Measurements from ENCODE around the gene SLC13A4. TPM values are rescaled to one million over a fixed set of nuclear protein-coding genes. Genes with fewer than 3 reads are reported as not detected.

SLC13A4 gene
- total RNA-seq, 1 experiment from 2014 or later: not detected

DNA sequence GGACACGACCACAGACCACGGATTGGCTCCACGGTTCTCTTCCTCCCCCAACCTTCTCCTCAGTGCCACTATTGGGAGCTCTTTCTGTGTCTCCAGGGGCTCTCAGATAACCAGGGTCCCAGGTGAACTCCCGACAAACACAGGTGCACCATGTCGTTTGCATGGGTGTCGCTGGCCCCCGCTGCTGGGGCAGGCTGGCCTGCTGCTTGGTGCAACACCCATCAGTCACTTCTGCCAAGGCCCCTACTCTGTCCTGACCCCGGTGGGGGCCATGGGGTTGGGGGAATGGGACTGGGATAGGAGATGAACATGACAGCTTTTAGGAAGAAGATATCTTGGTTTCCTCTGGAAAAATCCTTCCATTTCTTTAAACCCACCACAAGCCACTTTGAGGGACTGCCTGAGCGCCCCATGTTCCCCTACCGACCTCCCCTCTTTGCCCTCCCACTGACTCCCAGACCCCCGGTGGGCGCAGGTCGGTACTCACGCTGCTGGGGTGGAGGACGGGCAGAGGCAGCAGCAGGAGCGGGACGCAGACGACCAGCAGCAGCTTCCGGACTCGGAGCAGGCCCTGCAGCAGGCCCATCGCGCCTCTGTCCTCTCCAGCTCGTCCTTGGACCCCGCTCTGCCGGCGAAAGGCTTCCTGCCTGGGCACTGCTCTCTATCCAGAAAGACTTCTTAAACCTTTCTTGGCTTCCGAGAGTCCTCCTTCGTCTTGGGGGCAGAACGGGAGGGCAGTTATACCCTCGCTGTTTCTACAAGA is 894 bp downstream of the SLC13A4 start:
- H3K9me3 ChIP-seq (ENCODE audit: low read depth, low read length, poor library complexity, severe bottlenecking): no peaks in the 10 kb centered on the region
- H3K36me3 ChIP-seq (ENCODE audit: insufficient read depth, low read length, poor library complexity, severe bottlenecking): no peaks in the 10 kb centered on the region
- ChIA-PET CTCF (no interaction called here), POLR2A (ENCODE audit: low non-redundant PET) (no interaction called here)
- intact Hi-C loops (cut with micrococcal nuclease; ENCODE audit: unreplicated experiment): no loop called here
- no peak for DNase-seq (ENCODE audit: low spot score)
- TF ChIP-seq, protein P1, sequence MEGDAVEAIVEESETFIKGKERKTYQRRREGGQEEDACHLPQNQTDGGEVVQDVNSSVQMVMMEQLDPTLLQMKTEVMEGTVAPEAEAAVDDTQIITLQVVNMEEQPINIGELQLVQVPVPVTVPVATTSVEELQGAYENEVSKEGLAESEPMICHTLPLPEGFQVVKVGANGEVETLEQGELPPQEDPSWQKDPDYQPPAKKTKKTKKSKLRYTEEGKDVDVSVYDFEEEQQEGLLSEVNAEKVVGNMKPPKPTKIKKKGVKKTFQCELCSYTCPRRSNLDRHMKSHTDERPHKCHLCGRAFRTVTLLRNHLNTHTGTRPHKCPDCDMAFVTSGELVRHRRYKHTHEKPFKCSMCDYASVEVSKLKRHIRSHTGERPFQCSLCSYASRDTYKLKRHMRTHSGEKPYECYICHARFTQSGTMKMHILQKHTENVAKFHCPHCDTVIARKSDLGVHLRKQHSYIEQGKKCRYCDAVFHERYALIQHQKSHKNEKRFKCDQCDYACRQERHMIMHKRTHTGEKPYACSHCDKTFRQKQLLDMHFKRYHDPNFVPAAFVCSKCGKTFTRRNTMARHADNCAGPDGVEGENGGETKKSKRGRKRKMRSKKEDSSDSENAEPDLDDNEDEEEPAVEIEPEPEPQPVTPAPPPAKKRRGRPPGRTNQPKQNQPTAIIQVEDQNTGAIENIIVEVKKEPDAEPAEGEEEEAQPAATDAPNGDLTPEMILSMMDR (conservative IDR thresholded peaks at IDR 0.05; ENCODE audit: low read depth, low read length): no peak
- no peak for TF ChIP-seq EZH2 (IDR thresholded peaks at IDR 0.05; ENCODE audit: borderline replicate concordance, low read depth, low read length, poor library complexity, severe bottlenecking)
- no peak overlapping the region for H3K4me3 ChIP-seq (ENCODE audit: low read depth, low read length, poor library complexity, severe bottlenecking)
- peaks cover 3% of the 10 kb centered on the region for H3K4me1 ChIP-seq (ENCODE audit: insufficient read depth, low read length, poor library complexity, severe bottlenecking)
- H3K27ac ChIP-seq (ENCODE audit: low read depth, low read length, poor library complexity, severe bottlenecking): no peak overlapping the region
- peaks cover 92% of the 10 kb centered on the region for H3K27me3 ChIP-seq (replicated peaks; ENCODE audit: insufficient read depth, low read depth, low read length, poor library complexity)
- BruUV-seq (replicated peaks): no TSS peak

DNA sequence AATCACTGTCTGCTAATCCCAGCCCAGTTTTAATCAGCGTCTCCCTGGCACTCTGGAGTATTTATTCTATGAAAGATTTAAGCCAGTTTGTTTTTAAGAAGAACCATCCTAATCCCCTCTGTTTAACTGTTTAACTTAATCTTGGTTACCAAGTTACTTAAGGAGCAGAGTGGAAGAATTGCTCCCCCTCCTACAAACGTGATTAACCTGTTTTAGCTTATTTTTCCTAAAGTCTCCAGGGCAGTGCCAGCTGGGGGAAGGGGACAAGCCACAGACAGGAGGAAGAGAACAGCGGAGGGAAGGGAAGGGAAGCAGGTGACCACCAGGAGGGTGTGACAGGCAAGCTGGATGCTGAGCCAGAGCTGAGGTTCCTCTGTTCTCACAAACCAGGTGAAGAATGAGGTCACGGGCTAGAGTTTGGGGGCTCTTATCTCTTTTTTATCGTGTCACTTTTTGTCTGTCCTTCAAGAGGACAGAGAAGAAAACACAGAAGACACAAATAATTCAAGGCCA is 1.7 kb downstream of the SLC13A4 start:
- intact Hi-C loops (cut with micrococcal nuclease; ENCODE audit: unreplicated experiment): no loop called here
- Histone ChIP-seq H3K27me3 (replicated peaks; ENCODE audit: insufficient read depth, low read depth, low read length, poor library complexity) (peaks cover 92% of the 10 kb centered on the region), H3K27ac (ENCODE audit: low read depth, low read length, poor library complexity, severe bottlenecking) (no peak overlapping the region), H3K9me3 (ENCODE audit: low read depth, low read length, poor library complexity, severe bottlenecking) (no peaks in the 10 kb centered on the region), H3K4me3 (ENCODE audit: low read depth, low read length, poor library complexity, severe bottlenecking) (no peak overlapping the region), H3K36me3 (ENCODE audit: insufficient read depth, low read length, poor library complexity, severe bottlenecking) (no peaks in the 10 kb centered on the region), H3K4me1 (ENCODE audit: insufficient read depth, low read length, poor library complexity, severe bottlenecking) (peaks cover 3% of the 10 kb centered on the region)
- POLR2A ChIA-PET (ENCODE audit: low non-redundant PET): no interaction called here
- CTCF ChIA-PET: no interaction called here
- DNase-seq (ENCODE audit: low spot score): no peak
- BruUV-seq (replicated peaks): no TSS peak
- no peak for TF ChIP-seq EZH2 (IDR thresholded peaks at IDR 0.05; ENCODE audit: borderline replicate concordance, low read depth, low read length, poor library complexity, severe bottlenecking)
- TF ChIP-seq, protein P1 (conservative IDR thresholded peaks at IDR 0.05; ENCODE audit: low read depth, low read length): no peak

DNA sequence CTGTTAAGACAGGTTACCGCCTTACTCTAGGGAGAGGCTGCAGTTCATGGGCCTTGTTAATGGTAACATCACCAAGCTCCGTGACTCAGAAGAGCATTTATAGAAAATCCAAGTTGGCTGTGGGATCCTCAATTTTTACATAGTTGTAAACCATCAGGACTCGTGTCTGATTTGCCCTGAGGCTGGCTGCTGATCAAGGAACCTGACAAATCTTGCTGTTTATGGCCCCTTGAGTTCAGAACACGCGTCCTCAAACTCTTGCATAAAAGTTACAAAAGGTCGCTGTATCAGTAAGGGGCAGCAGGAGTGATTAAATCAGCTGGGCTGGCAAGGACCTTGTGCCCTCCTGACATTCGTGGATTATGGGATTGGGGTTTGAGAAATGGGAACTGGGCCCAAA is 4.6 kb downstream of the SLC13A4 start:
- no peak for TF ChIP-seq EZH2 (IDR thresholded peaks at IDR 0.05; ENCODE audit: borderline replicate concordance, low read depth, low read length, poor library complexity, severe bottlenecking)
- TF ChIP-seq, protein P1 (conservative IDR thresholded peaks at IDR 0.05; ENCODE audit: low read depth, low read length): no peak
- POLR2A ChIA-PET (ENCODE audit: low non-redundant PET): no interaction called here
- DNase-seq (ENCODE audit: low spot score): no peak
- Histone ChIP-seq H3K36me3 (ENCODE audit: insufficient read depth, low read length, poor library complexity, severe bottlenecking) (no peaks in the 10 kb centered on the region), H3K27me3 (replicated peaks; ENCODE audit: insufficient read depth, low read depth, low read length, poor library complexity) (peaks cover 94% of the 10 kb centered on the region), H3K4me1 (ENCODE audit: insufficient read depth, low read length, poor library complexity, severe bottlenecking) (peaks cover 2% of the 10 kb centered on the region), H3K4me3 (ENCODE audit: low read depth, low read length, poor library complexity, severe bottlenecking) (no peak overlapping the region), H3K9me3 (ENCODE audit: low read depth, low read length, poor library complexity, severe bottlenecking) (no peaks in the 10 kb centered on the region), H3K27ac (ENCODE audit: low read depth, low read length, poor library complexity, severe bottlenecking) (no peak overlapping the region)
- CTCF ChIA-PET: no interaction called here
- no TSS peak for BruUV-seq (replicated peaks)
- intact Hi-C loops (cut with micrococcal nuclease; ENCODE audit: unreplicated experiment): no loop called here
